GM10248 (cell line): ENCODE results near the gene SLC10A3.

ENCODE experiments used
- CTCF ChIA-PET: fragments of 300-600 bp; sonication (Branson Sonifier 250); formaldehyde crosslinking; extraction: SDS; loops from one replicate; lab custom pipeline; 2021; ENCODE audit warnings: antibody characterized with exemption; lab: Yijun Ruan, JAX
- POLR2A ChIA-PET: fragments of 350-650 bp; sonication (Branson Sonifier 250); formaldehyde crosslinking; extraction: SDS; loops from one replicate; lab custom pipeline; 2020; ENCODE audit warnings: antibody characterized with exemption; lab: Yijun Ruan, JAX
- DNase-seq: peaks from one replicate; pipeline ENCODE4 v3.0.0; 2012; ENCODE audit errors: extremely low spot score
- TF ChIP-seq, protein P1 (sequence below): IDR thresholded peaks from 2 replicates; pipeline ENCODE4 v1.5.1; 2012; ENCODE audit warnings: mild to moderate bottlenecking, low read depth; ENCODE audit errors: extremely low read depth, missing control alignments, control extremely low read depth

Gene SLC10A3

DNA sequence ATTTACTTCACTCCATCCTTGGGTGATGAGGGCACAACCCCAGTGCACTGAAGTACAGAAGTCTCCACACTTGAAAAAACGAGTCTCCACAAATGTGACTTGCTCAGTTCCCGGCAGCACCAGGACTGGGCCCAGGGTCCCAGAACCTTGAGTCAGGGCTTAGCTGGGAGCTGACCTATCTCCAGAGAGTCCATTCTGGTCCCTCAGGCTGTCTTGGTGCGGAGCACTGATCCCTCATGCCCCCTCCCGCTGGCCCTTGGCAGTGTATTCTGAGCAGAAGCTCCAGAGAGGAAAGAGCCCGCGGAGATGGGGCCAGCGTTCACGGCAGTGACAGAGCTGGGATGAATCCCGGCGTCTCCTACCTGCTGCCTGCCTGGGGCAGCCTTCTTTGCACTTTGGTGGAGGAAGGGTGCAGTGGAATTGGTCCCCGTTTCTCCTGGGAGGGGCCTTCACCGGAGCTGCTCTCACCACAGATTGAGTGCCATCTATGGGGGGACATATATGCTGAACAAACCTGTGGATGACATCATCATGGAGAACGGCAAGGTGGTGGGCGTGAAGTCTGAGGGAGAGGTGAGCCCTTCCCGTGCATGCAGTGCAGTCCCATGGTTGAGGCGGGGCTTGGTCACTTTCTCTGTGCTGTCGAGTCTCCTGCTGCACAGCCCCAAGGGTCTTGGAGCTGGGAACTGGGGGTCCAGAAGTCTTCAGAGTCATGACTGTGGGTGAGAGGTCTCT, 49.6 kb downstream of the SLC10A3 start:
- TF ChIP-seq, protein P1, sequence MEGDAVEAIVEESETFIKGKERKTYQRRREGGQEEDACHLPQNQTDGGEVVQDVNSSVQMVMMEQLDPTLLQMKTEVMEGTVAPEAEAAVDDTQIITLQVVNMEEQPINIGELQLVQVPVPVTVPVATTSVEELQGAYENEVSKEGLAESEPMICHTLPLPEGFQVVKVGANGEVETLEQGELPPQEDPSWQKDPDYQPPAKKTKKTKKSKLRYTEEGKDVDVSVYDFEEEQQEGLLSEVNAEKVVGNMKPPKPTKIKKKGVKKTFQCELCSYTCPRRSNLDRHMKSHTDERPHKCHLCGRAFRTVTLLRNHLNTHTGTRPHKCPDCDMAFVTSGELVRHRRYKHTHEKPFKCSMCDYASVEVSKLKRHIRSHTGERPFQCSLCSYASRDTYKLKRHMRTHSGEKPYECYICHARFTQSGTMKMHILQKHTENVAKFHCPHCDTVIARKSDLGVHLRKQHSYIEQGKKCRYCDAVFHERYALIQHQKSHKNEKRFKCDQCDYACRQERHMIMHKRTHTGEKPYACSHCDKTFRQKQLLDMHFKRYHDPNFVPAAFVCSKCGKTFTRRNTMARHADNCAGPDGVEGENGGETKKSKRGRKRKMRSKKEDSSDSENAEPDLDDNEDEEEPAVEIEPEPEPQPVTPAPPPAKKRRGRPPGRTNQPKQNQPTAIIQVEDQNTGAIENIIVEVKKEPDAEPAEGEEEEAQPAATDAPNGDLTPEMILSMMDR = no peak
- ChIA-PET POLR2A (no interaction called here), CTCF (interaction anchor here (1.3 kb wide), 1 partner anchor 61 kb away, joined by 3 read pairs; no protein-coding TSS in a partner anchor)
- no peak for DNase-seq

DNA sequence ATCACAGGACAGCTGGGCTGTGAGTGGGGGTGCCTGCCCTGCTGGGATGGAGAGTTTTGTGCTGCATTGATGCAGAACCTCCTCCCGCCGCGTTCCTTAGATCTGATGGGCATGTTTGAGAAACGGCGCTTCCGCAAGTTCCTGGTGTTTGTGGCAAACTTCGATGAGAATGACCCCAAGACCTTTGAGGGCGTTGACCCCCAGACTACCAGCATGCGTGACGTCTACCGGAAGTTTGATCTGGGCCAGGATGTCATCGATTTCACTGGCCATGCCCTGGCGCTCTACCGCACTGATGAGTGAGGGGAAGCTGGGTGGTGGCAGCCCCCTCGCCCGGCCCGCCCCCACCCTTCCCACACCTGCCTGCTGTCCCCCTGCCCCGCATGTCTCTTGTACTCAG, 50.6 kb downstream of the SLC10A3 start:
- no peak for DNase-seq
- ChIA-PET POLR2A (no interaction called here), CTCF (interaction anchor here (1.8 kb wide), 1 partner anchor 11 kb away, joined by 7 read pairs; the partner anchor contains the start of gene ATP6AP1)
- TF ChIP-seq, protein P1 = no peak

DNA sequence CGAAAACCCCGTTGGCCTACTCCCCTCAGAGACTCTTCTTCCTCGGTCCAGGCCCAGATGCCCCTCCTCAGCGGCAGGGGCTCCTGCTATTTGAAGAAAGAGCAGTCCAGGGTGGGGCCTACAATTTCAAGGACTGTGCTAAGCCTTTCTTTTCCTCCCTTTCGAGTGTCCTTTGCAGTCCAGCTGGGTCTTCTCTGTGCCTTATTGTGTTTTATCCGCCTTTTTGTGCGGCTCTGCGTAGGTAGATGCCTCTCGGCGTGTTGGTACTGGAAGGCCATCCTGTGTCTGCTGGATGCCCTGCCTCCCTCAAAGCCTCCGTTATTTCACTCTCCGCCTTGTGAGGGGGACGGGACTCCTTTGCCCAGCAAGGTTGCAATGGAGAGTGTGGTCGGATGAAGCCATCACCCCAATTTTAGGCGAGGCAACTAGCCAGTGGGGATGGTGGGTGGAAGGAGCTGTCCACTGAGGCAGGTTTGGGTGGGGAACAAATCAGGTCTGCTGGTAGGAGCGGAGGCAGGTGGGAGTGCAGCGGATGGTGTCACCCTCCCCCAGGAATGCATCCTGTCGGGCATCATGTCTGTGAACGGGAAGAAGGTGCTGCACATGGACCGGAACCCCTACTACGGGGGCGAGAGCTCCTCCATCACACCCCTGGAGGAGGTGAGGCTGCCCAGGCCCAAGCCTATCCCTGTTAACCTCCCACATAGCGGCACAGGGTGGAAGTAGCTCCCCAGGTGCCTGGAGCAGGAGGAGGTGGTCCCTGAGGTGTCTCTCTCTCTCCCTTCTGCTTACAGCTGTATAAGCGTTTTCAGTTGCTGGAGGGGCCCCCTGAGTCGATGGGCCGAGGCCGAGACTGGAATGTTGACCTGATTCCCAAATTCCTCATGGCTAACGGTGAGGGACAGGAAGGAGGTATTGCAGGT, 52.2 kb downstream of the SLC10A3 start:
- POLR2A ChIA-PET = no interaction called here
- TF ChIP-seq, protein P1 = no peak
- no peak for DNase-seq
- CTCF ChIA-PET = interaction anchor here (1.8 kb wide), 1 partner anchor 10 kb away, joined by 7 read pairs; the partner anchor contains the start of gene ATP6AP1
